GM19238 (cell line): Measurements from ENCODE around the gene SKAP2.

Experiments
- DNase-seq: peaks from one replicate; pipeline ENCODE4 v3.0.0; 2011; ENCODE audit warnings: low spot score; ENCODE audit not compliant: insufficient read length

SKAP2 gene

GRCh38 chr7:26638140-26638539, 226.2 kb downstream of the SKAP2 start:
- no peak for DNase-seq

GRCh38 chr7:26637610-26638009, 226.8 kb downstream of the SKAP2 start:
- no peak for DNase-seq

- no peak for DNase-seq
These were observed 227.6 kb downstream of the SKAP2 start for GRCh38 chr7:26636808-26637207.

DNA sequence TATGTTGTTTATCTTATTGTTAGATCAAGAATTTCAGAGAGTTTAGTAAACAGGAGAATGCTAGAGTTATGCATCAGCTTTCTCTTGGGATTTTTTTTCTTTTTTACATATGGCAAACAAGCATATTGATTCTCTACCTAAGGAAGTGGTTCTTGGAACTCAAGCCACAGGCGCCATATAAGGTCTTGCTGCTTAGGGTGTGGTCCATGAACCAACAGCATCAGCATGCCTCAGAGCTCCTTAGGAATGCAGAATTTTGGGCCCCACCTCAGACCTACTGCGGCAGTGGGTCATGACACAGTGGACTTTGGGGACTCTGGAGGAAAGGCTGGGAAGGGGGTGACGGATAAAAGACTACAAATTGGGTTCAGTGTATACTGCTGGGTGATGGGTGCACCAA, 230.8 kb downstream of the SKAP2 start:
- DNase-seq = no peak

DNA sequence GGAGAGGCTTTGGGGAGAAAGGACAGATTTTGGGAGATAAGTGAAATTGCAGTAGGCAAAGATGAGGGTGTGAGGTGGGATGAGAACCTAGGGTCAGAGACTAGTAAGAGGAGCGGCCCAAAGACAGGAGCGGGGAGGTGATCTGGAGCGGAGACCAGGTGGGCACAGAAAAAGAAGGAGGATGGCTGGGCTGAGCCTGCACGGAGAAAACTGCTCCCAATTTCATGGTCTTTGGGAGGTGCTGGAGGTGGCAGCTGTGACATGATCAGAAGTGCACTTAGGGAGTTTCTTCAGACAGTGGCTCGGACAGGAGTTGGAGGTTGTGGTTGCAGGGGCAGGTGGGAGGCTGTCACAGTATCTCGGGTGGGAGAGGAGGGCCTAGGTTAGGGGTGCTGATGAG, 232.8 kb downstream of the SKAP2 start:
- DNase-seq = no peak

GRCh38 chr7:26630941-26631580, 233.3 kb downstream of the SKAP2 start:
- DNase-seq = no peak

DNA sequence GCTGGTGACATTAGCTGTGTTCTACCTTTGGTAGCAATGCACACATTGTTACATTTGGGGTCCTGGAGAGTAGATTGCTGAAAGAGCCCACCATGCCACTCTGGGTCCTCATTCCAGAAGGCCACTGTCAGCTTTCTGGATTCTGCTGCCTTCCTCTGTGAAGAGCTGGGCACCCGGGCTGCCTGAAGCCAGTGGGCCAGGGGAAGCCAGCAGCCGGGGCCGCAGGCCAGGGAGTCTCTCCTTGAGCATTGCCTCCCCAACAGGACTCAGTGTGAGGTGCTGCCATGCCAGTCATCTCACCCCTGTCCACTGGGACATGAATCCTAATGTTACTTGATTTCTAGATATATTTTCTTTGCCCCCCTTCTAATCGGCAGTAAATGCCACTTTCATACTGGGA, 234.0 kb downstream of the SKAP2 start:
- no peak for DNase-seq

- no peak for DNase-seq
These were observed 234.7 kb downstream of the SKAP2 start for GRCh38 chr7:26629696-26630095.

DNA sequence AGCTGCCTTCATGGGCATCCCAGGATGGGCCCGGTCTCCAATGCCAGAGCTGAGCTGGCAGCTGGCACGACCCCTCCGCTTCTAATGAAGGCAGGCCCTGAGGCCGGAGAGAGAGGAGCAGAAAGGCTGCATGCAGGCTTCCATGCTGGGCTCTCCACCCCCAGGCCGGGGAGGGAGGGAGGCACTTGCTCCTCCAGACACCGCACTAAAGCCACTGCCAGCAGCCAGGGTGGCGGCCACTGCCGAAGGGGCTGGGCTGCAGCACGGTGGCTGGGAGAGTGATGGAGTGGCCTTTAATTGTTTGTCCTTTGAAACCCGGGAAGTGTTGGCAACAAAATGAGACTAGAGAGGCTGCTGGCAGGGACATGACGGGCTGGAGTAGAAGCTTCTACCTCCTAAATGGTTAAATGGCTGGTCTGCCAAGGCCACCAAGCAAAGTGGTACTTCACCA, 236.5 kb downstream of the SKAP2 start:
- no peak for DNase-seq

DNA sequence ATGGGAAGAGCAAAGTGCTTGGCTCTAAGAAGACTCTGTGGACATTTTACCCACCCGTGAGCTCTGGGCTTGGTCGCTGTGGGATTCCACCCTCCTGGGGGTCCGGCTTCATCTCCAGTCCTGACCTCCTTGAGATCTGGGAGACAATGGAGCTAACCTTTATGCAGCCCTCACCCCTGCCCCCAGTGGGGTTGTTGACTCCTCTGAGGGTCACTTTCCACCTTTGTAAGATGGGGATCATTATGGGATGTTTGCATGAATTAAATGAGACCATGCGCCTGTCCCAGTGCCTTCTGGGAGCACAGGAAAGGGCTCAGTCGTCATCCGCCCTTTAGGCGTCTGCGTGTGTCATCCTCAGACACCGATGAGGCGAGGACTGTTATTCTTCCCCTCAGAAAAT, 237.2 kb downstream of the SKAP2 start:
- DNase-seq = no peak

- DNase-seq = no peak
These were observed 237.7 kb downstream of the SKAP2 start for GRCh38 chr7:26626687-26627086.

GRCh38 chr7:26626156-26626555, 238.2 kb downstream of the SKAP2 start:
- DNase-seq = no peak

DNA sequence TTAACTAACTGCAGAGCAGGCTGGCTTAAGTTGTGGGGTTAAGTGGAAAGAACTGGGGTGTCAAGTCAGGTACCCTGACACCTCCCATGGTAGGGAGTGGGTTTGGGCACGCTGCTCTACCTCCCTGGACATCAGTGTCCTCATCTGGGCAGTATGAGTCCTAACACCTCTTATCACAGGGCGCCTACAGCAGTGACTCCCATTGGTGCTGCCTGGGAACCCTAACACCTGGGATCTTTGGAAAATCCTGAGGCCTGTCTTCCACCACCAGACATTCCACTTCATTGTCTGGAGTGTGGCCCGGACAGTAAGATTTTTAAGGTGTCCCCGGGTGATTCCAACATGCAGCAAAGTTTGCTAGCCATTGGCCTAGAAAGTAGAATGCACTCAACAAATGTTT, 239.1 kb downstream of the SKAP2 start:
- no peak for DNase-seq

GRCh38 chr7:26624839-26625238, 239.6 kb downstream of the SKAP2 start:
- DNase-seq = no peak

- no peak for DNase-seq
These were observed 240.0 kb downstream of the SKAP2 start for GRCh38 chr7:26624431-26624830.

- DNase-seq = no peak
These were observed 244.0 kb downstream of the SKAP2 start for GRCh38 chr7:26620352-26620751.

GRCh38 chr7:26619348-26619984, 244.9 kb downstream of the SKAP2 start:
- DNase-seq = no peak

DNA sequence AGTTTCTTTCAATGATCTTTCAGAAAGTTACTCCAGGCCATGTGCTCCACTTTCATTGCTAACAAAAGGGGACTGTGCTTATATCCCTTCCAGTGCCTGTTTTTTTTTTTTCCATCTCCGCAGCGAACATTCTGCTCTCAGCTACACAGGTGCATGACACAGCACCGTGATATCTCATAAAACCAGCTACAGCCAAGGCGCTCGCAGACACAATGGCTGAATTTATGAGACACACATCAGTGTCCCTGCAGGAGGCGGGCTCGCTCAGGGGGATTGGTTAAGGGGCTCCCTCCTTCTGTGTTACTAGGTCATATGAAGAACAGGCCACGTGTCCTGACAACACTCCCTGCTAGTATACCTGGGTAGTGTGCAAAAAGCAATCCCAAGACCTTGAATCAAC, 245.5 kb downstream of the SKAP2 start:
- DNase-seq = no peak

DNA sequence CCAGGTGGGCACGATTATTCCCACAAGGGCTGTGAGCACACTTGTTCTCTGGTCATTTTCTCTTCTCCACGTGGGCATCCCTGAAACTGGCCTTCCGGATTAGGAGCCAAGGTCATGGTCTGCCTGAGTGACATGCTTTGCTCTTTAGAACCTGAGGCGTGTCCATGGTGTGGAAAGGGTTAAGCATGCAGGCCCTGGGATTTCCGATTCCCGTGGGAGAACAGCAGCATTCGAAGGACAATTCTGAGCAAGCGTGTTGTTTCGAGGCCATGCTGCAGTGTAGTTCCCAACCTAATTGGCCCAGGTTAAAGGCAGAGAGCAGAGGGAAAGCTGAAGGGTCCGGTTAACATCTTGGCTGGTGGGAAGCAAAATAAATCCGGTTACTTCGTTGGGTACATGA, 245.9 kb downstream of the SKAP2 start:
- no peak for DNase-seq
